Effector memory CD4-positive, alpha-beta T cell (primary cell): Measurements from ENCODE around the gene SH3PXD2B.

Source experiments
- DNase-seq, 3 donors: peaks; one replicate each; pipeline ENCODE4 v3.0.0-alpha.2; 2020
- H3K27ac ChIP-seq: 2 replicates; pipeline ENCODE4 v1.7.0; 2013; ENCODE audit warnings: mild to moderate bottlenecking, low read length, moderate library complexity; ENCODE audit not compliant: insufficient read depth, poor library complexity, severe bottlenecking
- H3K27me3 ChIP-seq: replicated peaks from 2 replicates; pipeline ENCODE4 v1.7.0; 2013; ENCODE audit warnings: mild to moderate bottlenecking, low read length; ENCODE audit not compliant: insufficient read depth, control insufficient read depth, poor library complexity, severe bottlenecking
- H3K36me3 ChIP-seq: 2 replicates; pipeline ENCODE4 v1.7.0; 2013; ENCODE audit warnings: mild to moderate bottlenecking, low read length, moderate library complexity; ENCODE audit not compliant: control insufficient read depth, insufficient read depth
- H3K4me1 ChIP-seq: 2 replicates; pipeline ENCODE4 v1.7.0; 2013; ENCODE audit warnings: low read length, mild to moderate bottlenecking; ENCODE audit not compliant: control insufficient read depth, insufficient read depth, poor library complexity, severe bottlenecking
- H3K4me3 ChIP-seq: 2 replicates; pipeline ENCODE4 v1.7.0; 2013; ENCODE audit warnings: low read length, low read depth, mild to moderate bottlenecking; ENCODE audit not compliant: insufficient read depth, poor library complexity, severe bottlenecking
- H3K9me3 ChIP-seq: 2 replicates; pipeline ENCODE4 v1.7.0; 2013; ENCODE audit warnings: mild to moderate bottlenecking, low read length, moderate library complexity; ENCODE audit not compliant: control insufficient read depth

Gene SH3PXD2B

GRCh38 chr5:172428224-172429166 lies 25.8 kb downstream of the SH3PXD2B start:
- Histone ChIP-seq H3K36me3 (no peaks in the 10 kb centered on the region), H3K27ac (no peak overlapping the region), H3K27me3 (no peaks in the 10 kb centered on the region), H3K9me3 (no peaks in the 10 kb centered on the region), H3K4me3 (no peak overlapping the region), H3K4me1 (no peaks in the 10 kb centered on the region)
- DNase-seq, result no peak

GRCh38 chr5:172427202-172427601 lies 27.1 kb downstream of the SH3PXD2B start:
- Histone ChIP-seq H3K27ac (no peak overlapping the region), H3K4me3 (no peak overlapping the region), H3K27me3 (no peaks in the 10 kb centered on the region), H3K9me3 (no peaks in the 10 kb centered on the region), H3K4me1 (no peaks in the 10 kb centered on the region), H3K36me3 (no peaks in the 10 kb centered on the region)
- no peak for DNase-seq

GRCh38 chr5:172426086-172426485 lies 28.2 kb downstream of the SH3PXD2B start:
- Histone ChIP-seq H3K4me3 (no peak overlapping the region), H3K27ac (no peak overlapping the region), H3K27me3 (no peaks in the 10 kb centered on the region), H3K36me3 (no peaks in the 10 kb centered on the region), H3K9me3 (no peaks in the 10 kb centered on the region), H3K4me1 (no peaks in the 10 kb centered on the region)
- DNase-seq, result no peak

DNA sequence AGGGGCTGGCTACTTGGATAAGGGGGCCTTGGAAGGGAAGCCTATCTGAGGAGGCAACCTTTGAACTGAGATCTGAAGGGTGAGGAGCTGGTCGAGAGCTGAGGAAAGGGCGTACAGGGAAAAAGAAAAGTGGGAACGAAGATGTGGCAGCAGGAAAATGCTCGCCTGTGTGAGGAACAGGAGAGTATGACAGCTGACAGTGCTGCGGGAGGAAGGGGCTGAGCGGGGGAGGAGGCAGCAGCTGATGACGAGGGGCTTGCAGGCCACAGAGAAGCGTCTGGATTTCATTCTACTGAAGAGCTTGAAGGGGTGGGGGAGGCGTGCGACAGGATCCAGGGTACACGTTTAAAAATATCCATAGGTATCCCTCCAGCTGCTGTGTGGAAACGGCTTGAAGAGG lies 28.9 kb downstream of the SH3PXD2B start:
- H3K27me3 ChIP-seq, result no peaks in the 10 kb centered on the region
- H3K9me3 ChIP-seq, result no peaks in the 10 kb centered on the region
- no peak overlapping the region for H3K27ac ChIP-seq
- no peak overlapping the region for H3K4me3 ChIP-seq
- H3K36me3 ChIP-seq, result no peaks in the 10 kb centered on the region
- DNase-seq, result no peak
- no peaks in the 10 kb centered on the region for H3K4me1 ChIP-seq

DNA sequence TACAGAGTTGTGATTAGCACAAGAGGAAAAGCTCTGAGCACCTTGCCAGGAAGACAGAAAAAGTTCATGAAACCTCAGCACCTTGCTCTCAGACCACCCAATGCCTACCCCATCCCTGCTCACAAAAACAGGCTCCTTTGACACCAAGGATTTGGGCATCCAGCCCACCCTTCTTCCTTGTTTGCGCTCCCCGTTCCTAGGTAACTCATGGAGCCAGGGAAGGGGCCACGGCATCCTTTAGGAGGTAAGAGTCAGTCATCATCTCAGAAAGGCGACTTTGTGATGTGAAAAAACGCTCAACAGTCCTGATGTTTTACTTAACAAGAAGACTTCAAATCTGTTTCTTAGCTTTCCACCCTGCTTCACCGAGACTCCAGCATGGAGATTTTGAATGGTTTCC lies 29.5 kb downstream of the SH3PXD2B start:
- no peak for DNase-seq
- Histone ChIP-seq H3K4me1 (no peaks in the 10 kb centered on the region), H3K9me3 (no peaks in the 10 kb centered on the region), H3K27me3 (no peaks in the 10 kb centered on the region), H3K4me3 (no peak overlapping the region), H3K36me3 (no peaks in the 10 kb centered on the region), H3K27ac (no peak overlapping the region)

DNA sequence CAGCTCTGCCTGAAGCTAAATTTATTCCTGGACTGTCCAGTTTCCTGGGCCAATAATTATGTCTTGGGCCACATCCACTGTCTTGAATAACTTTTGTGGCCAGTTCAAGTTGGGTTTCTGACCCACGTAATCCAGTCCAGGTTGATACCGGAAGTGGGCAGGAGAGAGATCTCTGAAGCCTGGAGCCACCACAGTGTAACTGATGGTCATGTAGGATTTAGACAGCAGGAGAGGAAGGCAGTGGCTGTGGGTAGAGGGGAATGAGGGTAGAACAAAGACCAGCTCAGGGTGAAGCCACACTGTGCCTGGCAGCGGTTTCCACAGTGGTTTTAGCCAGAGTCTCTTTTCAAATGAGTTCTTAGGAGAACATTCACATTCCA lies 30.2 kb downstream of the SH3PXD2B start:
- Histone ChIP-seq H3K9me3 (no peaks in the 10 kb centered on the region), H3K36me3 (no peaks in the 10 kb centered on the region), H3K4me1 (no peaks in the 10 kb centered on the region), H3K27me3 (no peaks in the 10 kb centered on the region), H3K4me3 (no peak overlapping the region), H3K27ac (no peak overlapping the region)
- no peak for DNase-seq

DNA sequence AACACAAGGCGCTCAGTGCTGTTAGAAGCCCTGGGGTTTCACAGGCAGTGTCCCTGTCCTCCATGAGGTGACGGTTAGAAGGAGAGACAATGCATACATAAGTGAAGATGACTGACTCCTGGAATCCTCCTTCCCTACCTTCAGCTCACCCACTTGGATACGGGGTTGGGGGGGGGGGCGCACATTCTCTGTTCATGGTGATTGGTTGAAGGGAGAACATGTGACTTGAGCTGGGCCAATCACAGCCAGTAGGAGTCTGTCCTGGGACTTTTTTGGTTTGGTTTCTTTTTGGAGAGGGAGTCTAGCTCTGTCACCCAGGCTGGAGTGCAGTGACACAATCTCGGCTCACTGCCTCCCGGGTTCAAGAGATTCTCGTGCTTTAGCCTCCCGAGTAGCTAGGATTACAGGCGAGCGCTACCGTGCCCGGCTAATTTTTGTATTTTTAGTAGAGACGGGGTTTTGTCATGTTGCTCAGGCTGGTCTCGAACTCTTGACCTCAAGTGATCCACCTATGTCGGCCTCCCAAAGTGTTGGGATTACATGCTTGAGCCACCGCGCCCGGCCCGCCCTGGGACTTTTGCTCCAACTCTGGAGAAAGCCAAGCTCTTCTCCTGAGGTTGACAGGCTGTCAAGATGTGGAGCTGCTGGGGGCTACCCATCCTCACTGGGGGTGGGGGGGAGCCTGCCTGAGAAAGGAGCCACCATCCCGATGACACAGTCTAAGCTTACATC lies 30.8 kb downstream of the SH3PXD2B start:
- no peaks in the 10 kb centered on the region for H3K36me3 ChIP-seq
- H3K4me1 ChIP-seq, result no peaks in the 10 kb centered on the region
- no peaks in the 10 kb centered on the region for H3K9me3 ChIP-seq
- H3K27me3 ChIP-seq, result no peaks in the 10 kb centered on the region
- no peak overlapping the region for H3K4me3 ChIP-seq
- no peak for DNase-seq
- no peak overlapping the region for H3K27ac ChIP-seq

GRCh38 chr5:172422255-172422654 lies 32.1 kb downstream of the SH3PXD2B start:
- H3K4me3 ChIP-seq, result no peak overlapping the region
- H3K36me3 ChIP-seq, result no peaks in the 10 kb centered on the region
- H3K27ac ChIP-seq, result no peak overlapping the region
- DNase-seq, result no peak
- no peaks in the 10 kb centered on the region for H3K27me3 ChIP-seq
- H3K4me1 ChIP-seq, result no peaks in the 10 kb centered on the region
- no peaks in the 10 kb centered on the region for H3K9me3 ChIP-seq

GRCh38 chr5:172421020-172421419 lies 33.3 kb downstream of the SH3PXD2B start:
- H3K9me3 ChIP-seq, result no peaks in the 10 kb centered on the region
- no peak for DNase-seq
- no peaks in the 10 kb centered on the region for H3K4me1 ChIP-seq
- H3K4me3 ChIP-seq, result no peak overlapping the region
- no peaks in the 10 kb centered on the region for H3K27me3 ChIP-seq
- no peak overlapping the region for H3K27ac ChIP-seq
- H3K36me3 ChIP-seq, result no peaks in the 10 kb centered on the region
